ENCODE results near the gene MDM2.

Gene MDM2

GRCh38 chr12:68854554-68854953, 46.6 kb downstream of the MDM2 start:
- no peak for DNase-seq

GRCh38 chr12:68855111-68855510, 47.1 kb downstream of the MDM2 start:
- DNase-seq: no peak

- no peak for DNase-seq
Observed at GRCh38 chr12:68855771-68856170, 47.8 kb downstream of the MDM2 start.

GRCh38 chr12:68856510-68856909, 48.5 kb downstream of the MDM2 start:
- no peak for DNase-seq

- no peak for DNase-seq
Observed at GRCh38 chr12:68861890-68862289, 53.9 kb downstream of the MDM2 start.

GRCh38 chr12:68863109-68863770, 55.3 kb downstream of the MDM2 start:
- DNase-seq: no peak

GRCh38 chr12:68863886-68864454, 56.0 kb downstream of the MDM2 start:
- DNase-seq: peak in 1 of 2 donors; percentile 47

- DNase-seq: no peak
Observed at GRCh38 chr12:68864604-68865003, 56.6 kb downstream of the MDM2 start.

- DNase-seq: no peak
Observed at GRCh38 chr12:68865399-68866164, 57.6 kb downstream of the MDM2 start.

- no peak for DNase-seq
Observed at GRCh38 chr12:68866950-68867349, 59.0 kb downstream of the MDM2 start.

GRCh38 chr12:68867606-68868005, 59.6 kb downstream of the MDM2 start:
- no peak for DNase-seq

GRCh38 chr12:68868043-68868790, 60.2 kb downstream of the MDM2 start:
- no peak for DNase-seq

GRCh38 chr12:68870011-68870410, 62.0 kb downstream of the MDM2 start:
- DNase-seq: no peak

GRCh38 chr12:68870443-68870842, 62.5 kb downstream of the MDM2 start:
- DNase-seq: no peak

GRCh38 chr12:68871396-68871795, 63.4 kb downstream of the MDM2 start:
- no peak for DNase-seq

GRCh38 chr12:68871921-68872320, 63.9 kb downstream of the MDM2 start:
- DNase-seq: peak in 1 of 2 donors; percentile 15

- DNase-seq: no peak
Observed at GRCh38 chr12:68873316-68873715, 65.3 kb downstream of the MDM2 start.

GRCh38 chr12:68876461-68876860, 68.5 kb downstream of the MDM2 start:
- DNase-seq: no peak

- DNase-seq: no peak
Observed at GRCh38 chr12:68877583-68877982, 69.6 kb downstream of the MDM2 start.

GRCh38 chr12:68878283-68878682, 70.3 kb downstream of the MDM2 start:
- DNase-seq: no peak

GRCh38 chr12:68878846-68879245, 70.9 kb downstream of the MDM2 start:
- DNase-seq: no peak

GRCh38 chr12:68880660-68881325, 72.8 kb downstream of the MDM2 start:
- no peak for DNase-seq

Measured in CD4-positive, alpha-beta T cell treated with Interleukin-4 for 1 hour (primary cell).